ENCODE results near the gene LMF1. TPM values are rescaled to one million over a fixed set of nuclear protein-coding genes. Genes with fewer than 3 reads are reported as not detected.

Gene LMF1
- polyA plus RNA-seq, 1 donor (not counting 4 experiments of a cell fraction or from before 2014, with no cell fraction given) = 3.1 TPM

- no peak for TF ChIP-seq EZH2 (IDR thresholded peaks at IDR 0.05; ENCODE audit: low read length)
- TF ChIP-seq CTCF (optimal IDR thresholded peaks at IDR 0.05 in 1 of 3, IDR thresholded peaks at IDR 0.05 in 1 of 3, conservative IDR thresholded peaks at IDR 0.05 in 1 of 3; ENCODE audit: extremely low read depth in 1 of 3, insufficient read depth in 2 of 3, low read length in 3 of 3) = no peak
- Histone ChIP-seq H3K36me3 (ENCODE audit: control insufficient read depth in 2 of 2, extremely low read depth in 1 of 2, insufficient read depth in 2 of 2, low read length in 2 of 2) (no peaks in the 10 kb centered on the region), H3K27ac (ENCODE audit: control insufficient read depth, insufficient read depth, low read length) (no peak overlapping the region), H3K4me2 (ENCODE audit: control insufficient read depth, extremely low read depth, insufficient read depth, low read depth, low read length) (peak overlapping the region; percentile 32), H3K79me2 (ENCODE audit: control insufficient read depth, insufficient read depth, low read length) (no peaks in the 10 kb centered on the region), H3K4me1 (ENCODE audit: control insufficient read depth, extremely low read depth, insufficient read depth, low read length) (peaks cover 6% of the 10 kb centered on the region), H3K9me3 (ENCODE audit: control insufficient read depth, low read depth, low read length) (peaks cover 20% of the 10 kb centered on the region), H3K4me3 (ENCODE audit: control insufficient read depth in 2 of 3, extremely low read depth in 1 of 3, insufficient read depth in 2 of 3, low read depth in 1 of 3, low read length in 3 of 3) (no peak overlapping the region), H3K9me1 (ENCODE audit: control insufficient read depth, extremely low read depth, insufficient read depth, low read length) (no peaks in the 10 kb centered on the region), H3K9ac (ENCODE audit: control insufficient read depth, extremely low read depth, insufficient read depth, low read length) (no peak overlapping the region), H4K20me1 (ENCODE audit: control insufficient read depth, extremely low read depth, insufficient read depth, low read length) (no peaks in the 10 kb centered on the region), H3K27me3 (ENCODE audit: control insufficient read depth, extremely low read depth, insufficient read depth, low read length) (peaks cover 55% of the 10 kb centered on the region), H2AFZ (ENCODE audit: control insufficient read depth, low read length) (no peak overlapping the region)
- dilution Hi-C loops (cut with MboI; ENCODE audit: extremely low pct_ligation_motif_present, low sequenced_read_pairs) = no loop called here
- FAIRE-seq (no peak), DNase-seq (ENCODE audit: low read depth, low spot score) (no peak)
Observed at GRCh38 chr16:997440-998051, 26.8 kb upstream of the LMF1 start.

DNA sequence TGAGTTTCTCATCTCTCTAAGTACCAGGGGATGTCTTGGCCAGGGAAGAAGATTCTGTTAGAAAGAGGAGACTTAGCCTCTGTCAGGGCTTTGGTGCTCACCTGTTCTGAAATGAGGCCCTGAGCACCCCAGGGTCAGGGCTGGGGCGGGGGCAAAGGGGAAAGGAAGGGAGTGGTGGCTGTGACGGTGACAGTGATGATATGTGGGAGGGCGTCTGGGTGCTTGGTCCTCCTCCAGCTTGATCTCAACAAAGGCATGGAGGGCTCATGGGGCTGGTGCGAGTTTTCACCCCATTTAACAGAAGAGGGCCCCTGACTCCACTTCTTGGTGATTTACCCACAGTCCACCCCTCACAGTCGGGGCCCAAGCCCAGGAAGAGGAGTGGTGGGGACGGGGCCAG lies 25.9 kb upstream of the LMF1 start:
- no peak for DNase-seq (ENCODE audit: low read depth, low spot score)
- H4K20me1 ChIP-seq (ENCODE audit: control insufficient read depth, extremely low read depth, insufficient read depth, low read length) = no peaks in the 10 kb centered on the region
- no peak for FAIRE-seq
- H3K9me3 ChIP-seq (ENCODE audit: control insufficient read depth, low read depth, low read length) = peaks cover 20% of the 10 kb centered on the region
- no peak overlapping the region for H3K4me3 ChIP-seq (ENCODE audit: control insufficient read depth in 2 of 3, extremely low read depth in 1 of 3, insufficient read depth in 2 of 3, low read depth in 1 of 3, low read length in 3 of 3)
- H3K79me2 ChIP-seq (ENCODE audit: control insufficient read depth, insufficient read depth, low read length) = no peaks in the 10 kb centered on the region
- peaks cover 6% of the 10 kb centered on the region for H3K4me1 ChIP-seq (ENCODE audit: control insufficient read depth, extremely low read depth, insufficient read depth, low read length)
- H3K36me3 ChIP-seq (ENCODE audit: control insufficient read depth in 2 of 2, extremely low read depth in 1 of 2, insufficient read depth in 2 of 2, low read length in 2 of 2) = no peaks in the 10 kb centered on the region
- no peak for TF ChIP-seq CTCF (optimal IDR thresholded peaks at IDR 0.05 in 1 of 3, IDR thresholded peaks at IDR 0.05 in 1 of 3, conservative IDR thresholded peaks at IDR 0.05 in 1 of 3; ENCODE audit: extremely low read depth in 1 of 3, insufficient read depth in 2 of 3, low read length in 3 of 3)
- no peak for TF ChIP-seq EZH2 (IDR thresholded peaks at IDR 0.05; ENCODE audit: low read length)
- H3K9me1 ChIP-seq (ENCODE audit: control insufficient read depth, extremely low read depth, insufficient read depth, low read length) = no peaks in the 10 kb centered on the region
- no peak overlapping the region for H2AFZ ChIP-seq (ENCODE audit: control insufficient read depth, low read length)
- dilution Hi-C loops (cut with MboI; ENCODE audit: extremely low pct_ligation_motif_present, low sequenced_read_pairs) = no loop called here
- H3K27me3 ChIP-seq (ENCODE audit: control insufficient read depth, extremely low read depth, insufficient read depth, low read length) = peaks cover 52% of the 10 kb centered on the region
- H3K9ac ChIP-seq (ENCODE audit: control insufficient read depth, extremely low read depth, insufficient read depth, low read length) = no peak overlapping the region
- H3K27ac ChIP-seq (ENCODE audit: control insufficient read depth, insufficient read depth, low read length) = no peak overlapping the region
- no peak overlapping the region for H3K4me2 ChIP-seq (ENCODE audit: control insufficient read depth, extremely low read depth, insufficient read depth, low read depth, low read length)

Measured in keratinocyte (primary cell).